Tongue (tissue), 2 donors: Measurements from ENCODE around the gene TPBG. TPM values are rescaled to one million over a fixed set of nuclear protein-coding genes. Genes with fewer than 3 reads are reported as not detected.
A peak's percentile ranks its signal among the peaks of the same experiment; 100 is the strongest.

ENCODE experiments used
- DNase-seq: peaks from one replicate; pipeline ENCODE4 v3.0.0-alpha.2; 2015
- total RNA-seq: library from RNA; depleted of rRNA; stranded (reverse); fragments of >200 nt; gene quantifications from one replicate; pipeline ENCODE4 v1.2.3, GENCODE V29; 2014

Gene TPBG
- total RNA-seq = 16.6 TPM

GRCh38 chr6:82363428-82364086 is at the start of gene TPBG:
Gene TPBG (plus strand): TSS chr6:82363817. CDS start chr6:82364962, 1,145 bp downstream.
- peak; percentile 78 for DNase-seq

GRCh38 chr6:82322386-82322785 is 41.2 kb upstream of the TPBG start:
- no peak for DNase-seq

GRCh38 chr6:82329766-82330165 is 33.9 kb upstream of the TPBG start:
- no peak for DNase-seq

- DNase-seq = no peak
Measured at GRCh38 chr6:82330171-82330804, 33.3 kb upstream of the TPBG start.

- DNase-seq = no peak
Measured at GRCh38 chr6:82331031-82331773, 32.4 kb upstream of the TPBG start.

- DNase-seq = no peak
Measured at GRCh38 chr6:82333781-82334180, 29.8 kb upstream of the TPBG start.

- peak; percentile 4 for DNase-seq
Measured at GRCh38 chr6:82337688-82338257, 25.8 kb upstream of the TPBG start.

- DNase-seq = no peak
Measured at GRCh38 chr6:82348130-82348529, 15.5 kb upstream of the TPBG start.

- no peak for DNase-seq
Measured at GRCh38 chr6:82353848-82354247, 9.8 kb upstream of the TPBG start.

- DNase-seq = no peak
Measured at GRCh38 chr6:82360552-82360951, 3.1 kb upstream of the TPBG start.

- no peak for DNase-seq
Measured at GRCh38 chr6:82361631-82362030, 2.0 kb upstream of the TPBG start.

GRCh38 chr6:82362144-82362543 is 1.5 kb upstream of the TPBG start:
- DNase-seq = no peak

- DNase-seq = peak; percentile 85
Measured at GRCh38 chr6:82362878-82363427, 664 bp upstream of the TPBG start.

GRCh38 chr6:82364087-82365015 is 734 bp downstream of the TPBG start:
- peak; percentile 77 for DNase-seq

GRCh38 chr6:82365016-82365795 is 1.6 kb downstream of the TPBG start:
- DNase-seq = peak; percentile 43

- DNase-seq = no peak
Measured at GRCh38 chr6:82367704-82368103, 4.1 kb downstream of the TPBG start.

- no peak for DNase-seq
Measured at GRCh38 chr6:82370788-82371187, 7.2 kb downstream of the TPBG start.

- DNase-seq = peak; percentile 35
Measured at GRCh38 chr6:82371799-82372546, 8.4 kb downstream of the TPBG start.

- DNase-seq = no peak
Measured at GRCh38 chr6:82372656-82373055, 9.0 kb downstream of the TPBG start.

GRCh38 chr6:82374516-82374915 is 10.9 kb downstream of the TPBG start:
- no peak for DNase-seq
